WTC11 (cell line): ENCODE measurements around the gene PDIA2. TPM values are rescaled to one million over a fixed set of nuclear protein-coding genes. Genes with fewer than 3 reads are reported as not detected.

ENCODE experiments used
- ATAC-seq: fragments of 200-7000 bp; cut with Tn5 transposase; 2 replicates; pipeline ENCODE4 v1.10.0; 2021; ENCODE audit warnings: mild to moderate bottlenecking, moderate library complexity
- CTCF ChIA-PET: fragments of 300-600 bp; sonication (Branson Sonifier 250); formaldehyde crosslinking; loops from one replicate; lab custom pipeline; 2021; ENCODE audit warnings: antibody characterized with exemption; lab: Charles Lee
- POLR2A ChIA-PET: fragments of 350-600 bp; sonication (Branson Sonifier 250); formaldehyde crosslinking; loops from one replicate; lab custom pipeline; 2021; ENCODE audit warnings: antibody characterized with exemption; lab: Charles Lee
- DNase-seq: peaks from one replicate; pipeline ENCODE4 v3.0.0; 2021; ENCODE audit warnings: low spot score
- H3K27ac Mint-ChIP-seq: 2 replicates; pipeline ENCODE4 v1.8.0; 2021; ENCODE audit warnings: mixed read lengths
- H3K27me3 Mint-ChIP-seq: 2 replicates; pipeline ENCODE4 v1.8.0; 2021; ENCODE audit warnings: low read depth, mild to moderate bottlenecking, moderate library complexity, mixed read lengths
- H3K36me3 Mint-ChIP-seq: 2 replicates; pipeline ENCODE4 v1.8.0; 2021; ENCODE audit warnings: mixed read lengths
- H3K4me1 Mint-ChIP-seq: 2 replicates; pipeline ENCODE4 v1.8.0; 2022; ENCODE audit warnings: mixed read lengths
- H3K4me3 Mint-ChIP-seq: 2 replicates; pipeline ENCODE4 v1.8.0; 2021; ENCODE audit warnings: mild to moderate bottlenecking, moderate library complexity, mixed read lengths
- H3K9me3 Mint-ChIP-seq: 2 replicates; pipeline ENCODE4 v1.8.0; 2021; ENCODE audit warnings: mixed read lengths
- ELF4 ChIP-seq: sonication (generic); formaldehyde crosslinking; IDR thresholded peaks from 2 replicates; pipeline ENCODE4 v1.8.1; 2022; ENCODE audit warnings: low read depth, mild to moderate bottlenecking, moderate library complexity, missing genetic modification reagents
- FOXJ3 ChIP-seq: sonication (generic); formaldehyde crosslinking; IDR thresholded peaks from 2 replicates; pipeline ENCODE4 v1.9.0; 2021; ENCODE audit warnings: missing genetic modification reagents, mild to moderate bottlenecking, borderline replicate concordance
- HMGA2 ChIP-seq: fragments of 250-450 bp; sonication (Bioruptor Pico); IDR thresholded peaks from 2 replicates; pipeline ENCODE4 v1.4.0; 2021; ENCODE audit warnings: mild to moderate bottlenecking, moderate library complexity
- JUN ChIP-seq: sonication (generic); formaldehyde crosslinking; IDR thresholded peaks from 2 replicates; pipeline ENCODE4 v1.8.0; 2023; ENCODE audit warnings: mild to moderate bottlenecking, missing genetic modification reagents
- NFYB ChIP-seq: sonication (generic); formaldehyde crosslinking; conservative IDR thresholded peaks from 2 replicates; pipeline ENCODE4 v1.8.0; 2022; ENCODE audit warnings: low read depth, missing genetic modification reagents
- NR2C2 ChIP-seq: sonication (generic); formaldehyde crosslinking; IDR thresholded peaks from 2 replicates; pipeline ENCODE4 v1.8.0; 2022; ENCODE audit warnings: mild to moderate bottlenecking, missing genetic modification reagents
- OVOL2 ChIP-seq: fragments of 250-450 bp; sonication (Bioruptor Pico); IDR thresholded peaks from 2 replicates; pipeline ENCODE4 v1.9.0; 2021; ENCODE audit warnings: mild to moderate bottlenecking, borderline replicate concordance
- SOX15 ChIP-seq: fragments of 250-450 bp; sonication (Bioruptor Pico); IDR thresholded peaks from 2 replicates; pipeline ENCODE4 v1.9.0; 2021; ENCODE audit warnings: mild to moderate bottlenecking
- TCF7 ChIP-seq: sonication (generic); formaldehyde crosslinking; IDR thresholded peaks from 2 replicates; pipeline ENCODE4 v1.8.0; 2022; ENCODE audit warnings: mild to moderate bottlenecking, low read depth, missing genetic modification reagents, moderate library complexity
- USF2 ChIP-seq: sonication (generic); formaldehyde crosslinking; IDR thresholded peaks from 2 replicates; pipeline ENCODE4 v1.8.1; 2023; ENCODE audit warnings: mild to moderate bottlenecking, missing genetic modification reagents, moderate library complexity
- ZNF219 ChIP-seq: sonication (generic); formaldehyde crosslinking; IDR thresholded peaks from 2 replicates; pipeline ENCODE4 v1.8.0; 2023; ENCODE audit warnings: missing genetic modification reagents, mild to moderate bottlenecking, borderline replicate concordance
- ZNF232 ChIP-seq: sonication (generic); formaldehyde crosslinking; IDR thresholded peaks from 2 replicates; pipeline ENCODE4 v1.8.0; 2022; ENCODE audit warnings: mild to moderate bottlenecking, missing genetic modification reagents
- ZNF263 ChIP-seq: sonication (generic); formaldehyde crosslinking; IDR thresholded peaks from 2 replicates; pipeline ENCODE4 v1.8.1; 2022; ENCODE audit warnings: low read depth, mild to moderate bottlenecking, moderate library complexity, missing genetic modification reagents
- ZNF416 ChIP-seq: fragments of 250-450 bp; sonication (Bioruptor Pico); IDR thresholded peaks from 2 replicates; pipeline ENCODE4 v1.9.0; 2021; ENCODE audit warnings: mild to moderate bottlenecking, inconsistent platforms
- ZNF671 ChIP-seq: fragments of 250-450 bp; sonication (Bioruptor Pico); IDR thresholded peaks from 2 replicates; pipeline ENCODE4 v1.8.0; 2021; ENCODE audit warnings: mild to moderate bottlenecking
- ZSCAN18 ChIP-seq: fragments of 250-450 bp; sonication (Bioruptor Pico); IDR thresholded peaks from 2 replicates; pipeline ENCODE4 v2.1.2; 2022; ENCODE audit warnings: mild to moderate bottlenecking, moderate library complexity
- total RNA-seq: library from RNA; stranded (reverse); gene quantifications from 3 replicates; pipeline ENCODE4 v1.2.3, GENCODE V29; 2021
- TF ChIP-seq, protein P1 (sequence below): sonication (generic); formaldehyde crosslinking; IDR thresholded peaks from 2 replicates; pipeline ENCODE4 v1.8.1; 2022; ENCODE audit warnings: mild to moderate bottlenecking, missing genetic modification reagents, moderate library complexity, borderline replicate concordance
- TF ChIP-seq, protein P2 (sequence below): sonication (generic); formaldehyde crosslinking; IDR thresholded peaks from 2 replicates; pipeline ENCODE4 v1.8.0; 2022; ENCODE audit warnings: mild to moderate bottlenecking, missing genetic modification reagents
- TF ChIP-seq, protein P3 (sequence below): fragments of 250-450 bp; sonication (Bioruptor Pico); IDR thresholded peaks from 2 replicates; pipeline ENCODE4 v1.9.0; 2021; ENCODE audit warnings: moderate library complexity, mild to moderate bottlenecking, inconsistent platforms, borderline replicate concordance
- TF ChIP-seq, protein P4 (sequence below): sonication (generic); formaldehyde crosslinking; IDR thresholded peaks from 2 replicates; pipeline ENCODE4 v1.8.1; 2023; ENCODE audit warnings: mild to moderate bottlenecking, missing genetic modification reagents
- TF ChIP-seq, protein P5 (sequence below): sonication (generic); formaldehyde crosslinking; IDR thresholded peaks from 2 replicates; pipeline ENCODE4 v1.8.0; 2022; ENCODE audit warnings: mild to moderate bottlenecking, missing genetic modification reagents
- TF ChIP-seq, protein P6 (sequence below): sonication (generic); formaldehyde crosslinking; IDR thresholded peaks from 2 replicates; pipeline ENCODE4 v1.8.1; 2023; ENCODE audit warnings: mild to moderate bottlenecking, missing genetic modification reagents
- TF ChIP-seq, protein P7 (sequence below): sonication (generic); formaldehyde crosslinking; IDR thresholded peaks from 2 replicates; pipeline ENCODE4 v1.8.1; 2023; ENCODE audit warnings: mild to moderate bottlenecking, missing genetic modification reagents, moderate library complexity

Gene PDIA2
- total RNA-seq, 1 experiment from 2014 or later: 2.4 TPM

DNA sequence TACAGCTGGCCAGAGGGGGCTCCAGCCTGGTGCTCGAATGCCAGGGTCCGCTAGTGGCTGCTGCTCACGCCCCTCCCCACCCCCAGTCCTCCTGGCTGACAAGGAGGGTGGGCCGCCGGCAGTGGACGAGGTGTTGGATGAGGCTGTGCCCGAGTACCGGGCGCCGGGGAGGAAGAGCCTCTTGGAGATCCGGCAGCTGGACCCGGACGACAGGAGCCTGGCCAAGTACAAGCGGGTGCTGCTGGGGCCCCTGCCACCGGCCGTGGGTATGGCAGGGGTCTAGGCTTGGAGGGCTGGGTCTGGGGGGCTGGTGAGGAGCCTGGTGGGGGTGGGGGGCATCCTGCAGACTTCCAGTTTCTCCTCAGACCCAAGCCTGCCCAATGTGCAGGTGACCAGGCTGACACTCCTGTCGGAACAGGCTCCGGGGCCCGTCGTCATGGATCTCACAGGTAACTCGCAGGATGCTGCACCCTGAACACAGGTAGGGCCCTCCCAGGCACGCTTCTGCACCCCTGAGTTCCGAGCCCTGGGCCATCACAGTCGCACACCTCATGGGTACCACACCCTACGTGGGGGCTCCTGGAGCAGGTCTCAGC, 1.2 kb upstream of the PDIA2 start:
- DNase-seq (no peak), ATAC-seq (no peak)
- TF ChIP-seq ZNF263 (no peak), ZNF219 (CRISPR knock-in tag) (no peak), FOXJ3 (CRISPR knock-in tag) (no peak), HMGA2 (CRISPR knock-in tag) (no peak), ZNF232 (CRISPR knock-in tag) (no peak), ELF4 (CRISPR knock-in tag) (no peak), ZNF671 (no peak), ZSCAN18 (CRISPR knock-in tag) (no peak), TCF7 (CRISPR knock-in tag) (no peak)
- no peak overlapping the region for H3K27ac Mint-ChIP-seq
- POLR2A ChIA-PET: no interaction called here
- H3K36me3 Mint-ChIP-seq: peaks cover 5% of the 10 kb centered on the region; the same call in 1 of the 2 replicates
- CTCF ChIA-PET: interaction anchor here (0.5 kb wide), 1 partner anchor 12 kb away, joined by 3 read pairs; no protein-coding TSS in a partner anchor
- peaks cover 30% of the 10 kb centered on the region for H3K27me3 Mint-ChIP-seq
- H3K4me3 Mint-ChIP-seq: no peak overlapping the region
- no peaks in the 10 kb centered on the region for H3K9me3 Mint-ChIP-seq
- H3K4me1 Mint-ChIP-seq: no peaks in the 10 kb centered on the region; the same call in 1 of the 2 replicates

GRCh38 chr16:282491-282890, 473 bp upstream of the PDIA2 start:
- Mint-ChIP-seq H3K9me3 (no peaks in the 10 kb centered on the region), H3K36me3 (peaks cover 10% of the 10 kb centered on the region; the same call in 1 of the 2 replicates), H3K27ac (no peak overlapping the region), H3K4me3 (no peak overlapping the region), H3K27me3 (peaks cover 23% of the 10 kb centered on the region), H3K4me1 (no peaks in the 10 kb centered on the region; the same call in 1 of the 2 replicates)
- CTCF ChIA-PET: no interaction called here
- TF ChIP-seq FOXJ3 (CRISPR knock-in tag) (no peak), NR2C2 (no peak), ZNF416 (CRISPR knock-in tag) (no peak), USF2 (CRISPR knock-in tag) (no peak), ZNF232 (CRISPR knock-in tag) (no peak), SOX15 (no peak), NFYB (CRISPR knock-in tag) (no peak), JUN (no peak), OVOL2 (CRISPR knock-in tag) (no peak)
- TF ChIP-seq, protein P1, sequence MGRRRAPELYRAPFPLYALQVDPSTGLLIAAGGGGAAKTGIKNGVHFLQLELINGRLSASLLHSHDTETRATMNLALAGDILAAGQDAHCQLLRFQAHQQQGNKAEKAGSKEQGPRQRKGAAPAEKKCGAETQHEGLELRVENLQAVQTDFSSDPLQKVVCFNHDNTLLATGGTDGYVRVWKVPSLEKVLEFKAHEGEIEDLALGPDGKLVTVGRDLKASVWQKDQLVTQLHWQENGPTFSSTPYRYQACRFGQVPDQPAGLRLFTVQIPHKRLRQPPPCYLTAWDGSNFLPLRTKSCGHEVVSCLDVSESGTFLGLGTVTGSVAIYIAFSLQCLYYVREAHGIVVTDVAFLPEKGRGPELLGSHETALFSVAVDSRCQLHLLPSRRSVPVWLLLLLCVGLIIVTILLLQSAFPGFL (CRISPR knock-in tag): no peak
- TF ChIP-seq, protein P2, sequence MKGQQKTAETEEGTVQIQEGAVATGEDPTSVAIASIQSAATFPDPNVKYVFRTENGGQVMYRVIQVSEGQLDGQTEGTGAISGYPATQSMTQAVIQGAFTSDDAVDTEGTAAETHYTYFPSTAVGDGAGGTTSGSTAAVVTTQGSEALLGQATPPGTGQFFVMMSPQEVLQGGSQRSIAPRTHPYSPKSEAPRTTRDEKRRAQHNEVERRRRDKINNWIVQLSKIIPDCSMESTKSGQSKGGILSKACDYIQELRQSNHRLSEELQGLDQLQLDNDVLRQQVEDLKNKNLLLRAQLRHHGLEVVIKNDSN (CRISPR knock-in tag): no peak
- TF ChIP-seq, protein P3, sequence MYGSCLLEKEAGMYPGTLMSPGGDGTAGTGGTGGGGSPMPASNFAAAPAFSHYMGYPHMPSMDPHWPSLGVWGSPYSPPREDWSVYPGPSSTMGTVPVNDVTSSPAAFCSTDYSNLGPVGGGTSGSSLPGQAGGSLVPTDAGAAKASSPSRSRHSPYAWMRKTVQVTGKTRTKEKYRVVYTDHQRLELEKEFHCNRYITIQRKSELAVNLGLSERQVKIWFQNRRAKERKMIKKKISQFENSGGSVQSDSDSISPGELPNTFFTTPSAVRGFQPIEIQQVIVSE: no peak
- TF ChIP-seq, protein P4, sequence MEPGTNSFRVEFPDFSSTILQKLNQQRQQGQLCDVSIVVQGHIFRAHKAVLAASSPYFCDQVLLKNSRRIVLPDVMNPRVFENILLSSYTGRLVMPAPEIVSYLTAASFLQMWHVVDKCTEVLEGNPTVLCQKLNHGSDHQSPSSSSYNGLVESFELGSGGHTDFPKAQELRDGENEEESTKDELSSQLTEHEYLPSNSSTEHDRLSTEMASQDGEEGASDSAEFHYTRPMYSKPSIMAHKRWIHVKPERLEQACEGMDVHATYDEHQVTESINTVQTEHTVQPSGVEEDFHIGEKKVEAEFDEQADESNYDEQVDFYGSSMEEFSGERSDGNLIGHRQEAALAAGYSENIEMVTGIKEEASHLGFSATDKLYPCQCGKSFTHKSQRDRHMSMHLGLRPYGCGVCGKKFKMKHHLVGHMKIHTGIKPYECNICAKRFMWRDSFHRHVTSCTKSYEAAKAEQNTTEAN: no peak
- TF ChIP-seq, protein P5, sequence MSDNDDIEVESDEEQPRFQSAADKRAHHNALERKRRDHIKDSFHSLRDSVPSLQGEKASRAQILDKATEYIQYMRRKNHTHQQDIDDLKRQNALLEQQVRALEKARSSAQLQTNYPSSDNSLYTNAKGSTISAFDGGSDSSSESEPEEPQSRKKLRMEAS (CRISPR knock-in tag): no peak
- TF ChIP-seq, protein P6, sequence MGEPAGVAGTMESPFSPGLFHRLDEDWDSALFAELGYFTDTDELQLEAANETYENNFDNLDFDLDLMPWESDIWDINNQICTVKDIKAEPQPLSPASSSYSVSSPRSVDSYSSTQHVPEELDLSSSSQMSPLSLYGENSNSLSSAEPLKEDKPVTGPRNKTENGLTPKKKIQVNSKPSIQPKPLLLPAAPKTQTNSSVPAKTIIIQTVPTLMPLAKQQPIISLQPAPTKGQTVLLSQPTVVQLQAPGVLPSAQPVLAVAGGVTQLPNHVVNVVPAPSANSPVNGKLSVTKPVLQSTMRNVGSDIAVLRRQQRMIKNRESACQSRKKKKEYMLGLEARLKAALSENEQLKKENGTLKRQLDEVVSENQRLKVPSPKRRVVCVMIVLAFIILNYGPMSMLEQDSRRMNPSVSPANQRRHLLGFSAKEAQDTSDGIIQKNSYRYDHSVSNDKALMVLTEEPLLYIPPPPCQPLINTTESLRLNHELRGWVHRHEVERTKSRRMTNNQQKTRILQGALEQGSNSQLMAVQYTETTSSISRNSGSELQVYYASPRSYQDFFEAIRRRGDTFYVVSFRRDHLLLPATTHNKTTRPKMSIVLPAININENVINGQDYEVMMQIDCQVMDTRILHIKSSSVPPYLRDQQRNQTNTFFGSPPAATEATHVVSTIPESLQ (CRISPR knock-in tag): no peak
- TF ChIP-seq, protein P7, sequence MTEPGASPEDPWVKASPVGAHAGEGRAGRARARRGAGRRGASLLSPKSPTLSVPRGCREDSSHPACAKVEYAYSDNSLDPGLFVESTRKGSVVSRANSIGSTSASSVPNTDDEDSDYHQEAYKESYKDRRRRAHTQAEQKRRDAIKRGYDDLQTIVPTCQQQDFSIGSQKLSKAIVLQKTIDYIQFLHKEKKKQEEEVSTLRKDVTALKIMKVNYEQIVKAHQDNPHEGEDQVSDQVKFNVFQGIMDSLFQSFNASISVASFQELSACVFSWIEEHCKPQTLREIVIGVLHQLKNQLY (CRISPR knock-in tag): no peak
- POLR2A ChIA-PET: no interaction called here
- DNase-seq (no peak), ATAC-seq (no peak)
